ENCODE results near the gene PNPT1.
"Not testable (repeated sequence)": the region's sequence is repeated elsewhere in the genome, so short reads cannot be mapped to it uniquely, and the experiment has no call there.

Gene PNPT1

DNA sequence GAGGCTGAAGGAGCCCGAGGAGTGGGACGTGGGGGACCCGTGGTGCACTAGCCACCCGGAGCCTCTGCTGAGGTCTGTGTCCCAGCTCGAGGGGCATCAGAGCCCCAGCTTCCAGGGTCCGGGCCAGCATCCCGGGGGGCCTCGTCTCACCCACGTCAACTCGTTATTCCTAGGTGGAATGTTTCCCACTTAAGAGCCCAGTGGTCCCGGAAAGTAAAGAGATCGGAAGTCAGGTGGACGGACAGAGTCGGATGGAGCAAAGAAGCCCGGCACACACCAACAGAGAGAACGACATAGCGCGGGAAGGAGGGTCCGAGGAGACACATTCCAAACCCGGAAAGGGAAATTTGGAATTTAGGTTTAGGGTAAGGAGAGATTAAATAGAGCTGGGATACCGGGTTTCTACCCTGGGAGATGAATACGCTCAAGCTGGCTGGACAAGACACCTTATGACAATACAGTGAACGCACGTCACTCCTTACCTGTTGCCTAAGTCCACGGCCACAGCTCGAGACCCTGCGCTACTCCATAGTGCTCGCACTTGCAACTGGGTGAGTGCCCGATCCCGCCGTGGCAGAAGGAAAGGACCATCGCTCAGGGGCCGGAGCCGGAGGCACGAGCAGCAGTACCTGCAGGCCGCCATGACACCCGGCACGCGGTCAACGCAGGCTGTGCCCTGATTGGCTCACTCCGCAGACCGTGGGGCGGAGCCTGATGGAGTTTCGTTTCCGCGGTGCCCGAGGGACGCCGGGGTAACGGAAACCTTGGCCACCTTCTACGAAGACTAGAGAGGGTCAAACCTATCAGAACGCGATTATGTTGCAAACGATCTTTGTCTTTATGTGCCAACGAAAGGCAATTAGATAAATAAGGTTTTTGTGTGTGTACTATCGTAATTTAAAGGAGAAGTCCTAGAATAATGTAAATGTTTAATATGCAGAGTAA, at the start of gene PNPT1:
Gene PNPT1 (minus strand): TSS at position 664 of the 945 bp plus-strand sequence. CDS start 21 bp downstream, at position 643.
- peak; percentile 78 to 80 for DNase-seq (ENCODE audit: low read depth in 2 of 2)

GRCh38 chr2:55742996-55743395, 49.4 kb upstream of the PNPT1 start:
- DNase-seq (ENCODE audit: low read depth in 2 of 2): no peak

DNA sequence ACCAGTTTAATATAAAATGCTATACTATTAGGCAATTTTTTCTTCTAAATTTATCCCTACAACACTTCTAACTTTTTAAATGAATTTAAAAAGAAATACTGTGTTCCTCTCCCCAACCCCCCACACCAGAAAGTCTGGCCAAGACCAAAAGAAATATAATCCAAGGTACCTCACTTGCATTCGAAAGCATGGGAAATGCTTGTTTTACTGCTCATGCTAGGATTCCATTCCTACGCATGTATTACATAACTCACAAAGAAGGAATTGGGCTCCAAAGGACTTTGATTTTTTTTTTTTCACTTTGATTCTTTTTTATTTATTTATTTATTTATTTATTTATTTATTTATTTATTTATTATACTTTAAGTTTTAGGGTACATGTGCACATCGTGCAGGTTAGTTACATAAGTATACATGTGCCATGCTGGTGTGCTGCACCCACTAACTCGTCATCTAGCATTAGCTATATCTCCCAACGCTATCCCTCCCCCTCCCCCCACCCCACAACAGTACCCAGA, 42.4 kb upstream of the PNPT1 start:
- DNase-seq (ENCODE audit: low read depth in 2 of 2): not testable (repeated sequence)

DNA sequence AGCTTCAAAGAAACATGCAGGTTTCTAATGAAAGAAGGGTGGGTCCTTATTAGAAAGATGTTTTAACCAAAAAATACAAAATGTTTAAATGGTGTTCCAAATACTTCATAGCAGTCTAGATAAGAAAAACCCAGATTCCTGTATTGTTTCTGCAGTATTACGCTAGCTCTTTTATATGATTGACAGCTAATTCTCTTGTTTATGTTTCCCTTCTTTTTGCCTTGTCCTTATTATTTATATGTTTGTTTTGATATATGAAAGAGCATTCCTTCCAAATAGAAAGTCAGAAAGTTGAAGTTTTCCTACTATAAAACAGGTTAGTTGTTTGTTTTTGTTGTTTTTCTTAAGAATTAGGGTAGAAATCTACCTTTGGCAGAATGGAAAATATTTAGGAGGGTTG, 41.1 kb upstream of the PNPT1 start:
- no peak for DNase-seq (ENCODE audit: low read depth in 2 of 2)

DNA sequence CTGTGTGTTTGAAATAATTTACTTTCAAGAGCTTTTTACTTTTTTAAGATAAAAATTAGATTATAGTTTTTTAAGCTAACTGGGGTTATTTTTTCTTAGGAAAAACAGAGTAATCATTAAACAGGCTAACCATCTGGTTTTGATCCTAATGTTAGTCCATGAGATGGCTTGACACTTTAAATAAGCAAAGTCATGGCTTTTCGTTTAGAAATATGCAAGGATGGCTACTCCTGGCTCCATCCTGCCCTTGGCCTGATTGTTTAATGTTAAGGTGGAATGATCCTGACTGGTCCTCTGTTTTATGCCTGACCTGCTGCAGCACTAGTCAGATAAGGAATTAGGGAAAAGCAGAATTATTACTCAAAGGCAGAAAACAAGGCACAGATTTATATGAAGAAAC, 39.7 kb upstream of the PNPT1 start:
- DNase-seq (ENCODE audit: low read depth in 2 of 2): no peak

DNA sequence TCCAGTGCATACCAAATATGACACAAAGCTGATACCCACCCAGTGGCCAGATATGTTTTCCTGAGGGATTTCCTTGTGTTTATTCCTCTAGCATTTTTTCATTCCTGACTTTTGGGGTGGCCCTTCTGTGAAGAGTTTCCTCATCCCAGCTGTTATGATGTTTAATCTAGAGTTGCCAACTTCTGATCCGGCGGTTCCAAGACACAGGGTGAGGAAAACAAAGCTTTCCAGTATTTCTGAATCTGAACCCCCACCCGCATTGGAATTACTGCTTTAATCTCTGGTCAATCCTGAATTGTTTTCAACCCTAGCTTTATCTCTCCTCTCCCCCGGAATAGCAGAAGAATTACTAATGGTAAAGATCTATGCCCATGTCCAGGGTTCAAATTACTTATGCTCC, 39.2 kb upstream of the PNPT1 start:
- DNase-seq (ENCODE audit: low read depth in 2 of 2): no peak

DNA sequence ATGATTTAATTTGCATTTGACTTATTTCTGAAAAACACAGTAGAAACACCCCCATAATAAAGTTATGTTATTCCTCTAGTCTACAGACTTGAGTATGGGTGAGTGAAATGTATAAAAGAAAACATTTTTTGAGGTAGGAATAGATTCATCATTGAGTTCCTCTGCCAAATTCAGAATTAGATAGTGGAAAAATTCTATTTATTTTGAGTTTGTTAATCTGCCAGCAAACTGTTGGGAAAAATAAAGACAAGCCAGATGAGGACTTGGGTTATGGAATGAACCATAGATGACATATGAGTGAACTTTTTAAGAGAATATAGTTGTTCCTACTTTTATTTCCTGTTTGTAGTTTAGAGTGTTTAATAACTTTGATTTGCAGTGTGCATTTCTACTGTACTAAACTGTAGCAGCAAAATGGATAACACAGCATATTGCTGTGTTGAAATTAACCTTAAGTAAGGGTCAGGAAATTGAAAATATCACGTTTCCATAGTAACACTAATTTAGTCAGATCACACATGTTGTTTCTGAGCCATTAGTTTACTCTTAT, 35.6 kb upstream of the PNPT1 start:
- DNase-seq (ENCODE audit: low read depth in 2 of 2): no peak

DNA sequence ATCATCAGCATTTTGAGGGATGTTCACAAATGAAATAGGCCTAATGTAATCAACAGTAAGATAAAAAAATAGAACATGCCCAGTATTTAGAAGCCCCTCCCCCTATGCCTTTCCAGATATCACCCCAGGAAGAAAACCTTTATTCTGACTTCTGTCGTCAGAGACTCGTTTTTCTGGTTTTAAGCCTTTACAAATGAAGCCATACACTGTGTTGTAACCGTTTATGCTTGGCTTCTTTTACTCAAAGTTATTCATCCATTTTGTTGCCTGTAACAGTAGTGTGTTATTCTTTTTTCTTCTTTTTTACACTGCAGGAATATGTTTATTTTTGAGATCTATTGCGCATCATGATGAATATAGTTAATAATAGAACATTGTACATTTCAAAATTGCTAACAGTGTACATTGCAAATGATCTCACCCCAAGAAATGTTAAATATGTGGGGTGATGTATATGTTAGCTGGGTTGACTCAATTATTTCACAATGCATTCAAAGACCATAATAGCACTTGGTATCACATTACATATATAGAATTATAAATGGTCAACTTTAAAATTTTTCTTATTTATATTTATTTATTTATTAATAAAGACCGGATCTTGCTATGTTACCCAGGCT, 28.1 kb upstream of the PNPT1 start:
- DNase-seq (ENCODE audit: low read depth in 2 of 2): peak; percentile 32 to 45

GRCh38 chr2:55720417-55720816, 26.8 kb upstream of the PNPT1 start:
- DNase-seq (ENCODE audit: low read depth in 2 of 2): no peak

DNA sequence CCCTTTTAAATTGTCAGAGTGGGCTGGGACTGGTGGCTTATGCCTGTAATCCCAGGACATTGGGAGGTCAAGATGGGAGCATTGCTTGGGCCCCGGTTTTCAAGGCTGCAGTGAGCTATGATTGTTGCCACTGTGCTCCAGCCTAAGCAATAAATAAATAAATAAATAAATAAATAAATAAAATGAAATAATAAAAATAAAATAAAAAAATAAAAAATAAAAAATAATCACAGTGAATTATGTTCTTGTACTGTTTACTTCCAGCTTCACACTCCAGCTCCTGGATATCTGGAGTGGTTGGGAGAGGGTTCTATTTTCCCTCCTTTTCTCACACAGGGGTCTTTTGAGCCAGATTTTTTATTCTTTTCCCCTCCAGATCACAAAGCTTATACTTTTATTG, 26.2 kb upstream of the PNPT1 start:
- no peak for DNase-seq (ENCODE audit: low read depth in 2 of 2)

- DNase-seq (ENCODE audit: low read depth in 2 of 2): peak; percentile 41 to 43
Measured at GRCh38 chr2:55718165-55719008, 24.7 kb upstream of the PNPT1 start.

- no peak for DNase-seq (ENCODE audit: low read depth in 2 of 2)
Measured at GRCh38 chr2:55715626-55716025, 22.0 kb upstream of the PNPT1 start.

GRCh38 chr2:55715178-55715577, 21.5 kb upstream of the PNPT1 start:
- DNase-seq (ENCODE audit: low read depth in 2 of 2): not testable (repeated sequence)

- no peak for DNase-seq (ENCODE audit: low read depth in 2 of 2)
Measured at GRCh38 chr2:55712477-55713060, 18.9 kb upstream of the PNPT1 start.

DNA sequence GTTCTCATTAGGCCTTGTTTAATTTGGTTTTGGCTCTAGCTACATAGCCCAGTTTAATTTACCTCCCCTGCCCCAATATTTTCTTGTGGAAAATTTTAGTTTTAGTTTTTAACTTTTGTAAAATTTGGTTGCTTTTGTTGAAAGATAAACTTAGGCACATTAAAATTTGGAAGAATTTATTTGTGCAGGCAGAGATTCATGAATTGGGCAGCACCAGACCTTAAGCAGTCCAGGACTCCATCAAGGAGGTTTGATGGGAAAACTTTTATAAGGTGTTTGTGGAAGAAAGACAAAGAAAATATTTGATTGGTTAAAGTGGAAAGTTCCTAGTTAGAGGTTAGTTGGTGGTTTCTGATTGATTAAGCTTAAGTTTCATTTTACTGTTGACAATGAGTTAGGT, 16.4 kb upstream of the PNPT1 start:
- no peak for DNase-seq (ENCODE audit: low read depth in 2 of 2)

GRCh38 chr2:55707751-55708150, 14.1 kb upstream of the PNPT1 start:
- no peak for DNase-seq (ENCODE audit: low read depth in 2 of 2)

DNA sequence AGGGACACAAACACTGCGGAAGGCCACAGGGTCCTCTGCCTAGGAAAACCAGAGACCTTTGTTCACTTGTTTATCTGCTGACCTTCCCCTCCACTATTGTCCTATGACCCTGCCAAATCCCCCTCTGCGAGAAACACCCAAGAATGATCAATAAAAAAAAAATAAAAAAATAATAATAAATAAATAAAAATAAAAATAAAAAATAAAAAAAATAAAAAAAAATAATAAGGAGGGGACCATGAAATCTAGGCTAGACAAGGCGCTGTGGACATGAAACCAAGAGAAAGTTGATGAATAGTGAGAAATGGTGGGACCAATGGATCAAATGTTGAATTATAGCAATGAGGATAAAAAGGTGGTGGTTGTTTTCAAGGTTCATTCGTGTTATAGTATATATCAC, 12.6 kb upstream of the PNPT1 start:
- not testable (repeated sequence) for DNase-seq (ENCODE audit: low read depth in 2 of 2)

DNA sequence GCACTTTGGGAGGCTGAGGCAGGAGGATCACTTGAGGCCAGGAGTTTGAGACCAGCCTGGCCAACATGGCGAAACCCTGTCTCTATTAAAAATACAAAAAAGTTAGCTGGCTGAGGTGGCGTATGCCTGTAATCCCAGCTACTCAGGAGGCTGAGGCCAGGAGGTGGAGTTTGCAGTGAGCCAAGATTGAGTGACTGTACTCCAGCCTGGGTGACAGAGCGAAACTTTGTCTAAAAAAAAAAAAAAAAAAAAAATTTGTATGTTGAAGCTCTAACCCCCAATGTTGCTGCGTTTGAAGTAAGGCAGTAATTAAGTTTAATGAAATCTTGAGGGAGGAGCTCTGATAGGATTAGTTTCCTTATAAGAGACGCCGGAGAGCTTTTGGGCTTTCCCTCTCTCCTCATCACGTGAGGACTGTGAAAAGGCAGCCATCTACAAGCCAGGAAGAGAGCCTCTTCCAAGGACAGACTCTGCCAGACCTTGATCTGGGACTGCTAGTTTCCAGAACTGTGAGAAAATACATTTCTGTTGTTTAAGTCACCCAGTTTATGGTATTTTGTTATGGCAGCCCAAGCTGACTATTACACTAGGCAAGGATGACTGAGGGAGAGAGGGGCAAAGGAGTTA, 11.5 kb upstream of the PNPT1 start:
- no peak for DNase-seq (ENCODE audit: low read depth in 2 of 2)

DNA sequence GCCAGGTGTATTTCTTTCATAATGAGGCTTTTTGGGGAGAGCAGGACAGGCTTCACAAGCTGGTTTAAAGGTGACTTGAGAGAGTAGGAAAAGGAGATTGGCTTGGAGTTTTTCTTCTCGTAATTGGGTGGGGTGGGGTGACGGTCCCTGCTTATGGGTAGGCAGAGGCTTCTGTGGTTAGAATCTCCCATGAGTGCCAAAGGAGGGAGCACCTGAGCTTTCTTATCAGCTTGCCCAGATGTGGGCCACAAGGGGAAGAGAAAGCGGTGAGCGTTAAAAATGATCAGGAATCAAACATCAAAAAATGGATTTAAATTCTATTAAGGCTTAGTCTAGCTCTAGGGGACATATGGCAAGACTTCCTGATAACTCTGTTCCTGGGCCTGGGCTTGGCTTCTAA, 9.7 kb upstream of the PNPT1 start:
- no peak for DNase-seq (ENCODE audit: low read depth in 2 of 2)

GRCh38 chr2:55692740-55693139, 904 bp downstream of the PNPT1 start:
- not testable (repeated sequence) for DNase-seq (ENCODE audit: low read depth in 2 of 2)

- DNase-seq (ENCODE audit: low read depth in 2 of 2): no peak
Measured at GRCh38 chr2:55672630-55673029, 21.0 kb downstream of the PNPT1 start.
